Left cardiac atrium (tissue), 4 donors: ENCODE measurements around the gene SLC29A4. TPM values are rescaled to one million over a fixed set of nuclear protein-coding genes. Genes with fewer than 3 reads are reported as not detected.
"Not testable (repeated sequence)": the region's sequence is repeated elsewhere in the genome, so short reads cannot be mapped to it uniquely, and the experiment has no call there.

Experiments used
- ATAC-seq, 2 donors: fragments of 200-7000 bp; cut with Tn5 transposase; one replicate each; pipeline ENCODE4 v1.9.1; 2020; ENCODE audit warnings: mild to moderate bottlenecking in 2 of 2, moderate library complexity in 2 of 2
- DNase-seq: peaks from one replicate; pipeline ENCODE4 v3.0.0-alpha.2; 2020
- intact Hi-C, 2 donors: fragments of 100-400 bp; cut with DNase I; formaldehyde crosslinking; loops; one replicate each; pipeline versions ENCODE4 v1.14.1 to v1.15.1; 2022 to 2023
- total RNA-seq, 2 donors: library from RNA; stranded (reverse); fragmentation: NEBNext Ultra II Directional; extraction: Animal tissue kit (Norgen Biotek cat#: 25700); gene quantifications; one replicate each; pipeline ENCODE4 v1.2.1, GENCODE V29; 2021
- donor health status: DM: no; HTN: yes; CAD: no.
- donor health status: DM: no; HTN: yes; CAD: no; lungs with severe emphysema.
- donor health status: DM: yes; HTN: yes; CAD: no.
- donor health status: Dilated cardiomyopathy.

SLC29A4 gene
- total RNA-seq, 2 donors from 2014 or later = 12.5 to 26.3 TPM

- DNase-seq, ATAC-seq, intact Hi-C loops: not testable (repeated sequence)
Observed at GRCh38 chr7:5291711-5292335, 9.1 kb downstream of the SLC29A4 start.

DNA sequence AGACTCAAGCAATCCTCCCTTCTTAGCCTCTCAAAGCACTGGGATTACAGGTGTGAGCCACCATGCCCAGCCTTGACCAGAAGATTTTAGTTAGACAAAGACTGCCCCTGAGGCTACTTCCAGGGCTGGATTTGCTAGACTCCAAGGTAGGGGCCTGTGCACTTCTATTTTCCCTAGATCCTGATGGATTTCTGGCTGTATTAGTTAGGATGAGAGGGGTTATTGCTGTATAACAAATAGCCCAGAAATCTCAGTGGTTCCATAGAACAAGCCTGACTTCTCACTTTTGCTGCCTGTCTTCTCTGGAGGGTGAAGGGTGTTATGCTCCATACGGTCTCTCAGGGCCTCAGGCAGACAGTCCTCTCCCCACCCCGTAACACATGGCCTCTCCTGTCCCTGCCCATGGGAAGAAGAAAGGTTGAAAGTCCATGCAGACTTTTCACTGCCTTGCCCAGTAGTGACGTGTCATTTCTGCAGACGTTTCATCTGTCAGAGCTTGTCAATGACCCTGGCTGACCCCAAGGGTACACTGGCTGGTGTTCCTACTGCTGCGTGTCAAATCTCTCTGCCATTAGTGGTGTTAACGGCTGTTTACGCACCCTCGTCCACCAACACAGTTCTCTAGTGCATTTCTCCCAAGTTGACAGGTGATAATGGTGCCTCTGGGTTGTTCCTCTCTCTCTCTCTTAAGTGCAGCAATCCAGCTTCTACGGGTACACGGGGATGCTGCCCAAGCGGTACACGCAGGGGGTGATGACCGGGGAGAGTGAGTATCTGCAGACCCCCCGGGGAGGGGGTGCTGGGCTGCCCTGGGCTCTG, 11.6 kb downstream of the SLC29A4 start:
- DNase-seq = no peak
- no peak for ATAC-seq
- intact Hi-C loops = no loop called here

DNA sequence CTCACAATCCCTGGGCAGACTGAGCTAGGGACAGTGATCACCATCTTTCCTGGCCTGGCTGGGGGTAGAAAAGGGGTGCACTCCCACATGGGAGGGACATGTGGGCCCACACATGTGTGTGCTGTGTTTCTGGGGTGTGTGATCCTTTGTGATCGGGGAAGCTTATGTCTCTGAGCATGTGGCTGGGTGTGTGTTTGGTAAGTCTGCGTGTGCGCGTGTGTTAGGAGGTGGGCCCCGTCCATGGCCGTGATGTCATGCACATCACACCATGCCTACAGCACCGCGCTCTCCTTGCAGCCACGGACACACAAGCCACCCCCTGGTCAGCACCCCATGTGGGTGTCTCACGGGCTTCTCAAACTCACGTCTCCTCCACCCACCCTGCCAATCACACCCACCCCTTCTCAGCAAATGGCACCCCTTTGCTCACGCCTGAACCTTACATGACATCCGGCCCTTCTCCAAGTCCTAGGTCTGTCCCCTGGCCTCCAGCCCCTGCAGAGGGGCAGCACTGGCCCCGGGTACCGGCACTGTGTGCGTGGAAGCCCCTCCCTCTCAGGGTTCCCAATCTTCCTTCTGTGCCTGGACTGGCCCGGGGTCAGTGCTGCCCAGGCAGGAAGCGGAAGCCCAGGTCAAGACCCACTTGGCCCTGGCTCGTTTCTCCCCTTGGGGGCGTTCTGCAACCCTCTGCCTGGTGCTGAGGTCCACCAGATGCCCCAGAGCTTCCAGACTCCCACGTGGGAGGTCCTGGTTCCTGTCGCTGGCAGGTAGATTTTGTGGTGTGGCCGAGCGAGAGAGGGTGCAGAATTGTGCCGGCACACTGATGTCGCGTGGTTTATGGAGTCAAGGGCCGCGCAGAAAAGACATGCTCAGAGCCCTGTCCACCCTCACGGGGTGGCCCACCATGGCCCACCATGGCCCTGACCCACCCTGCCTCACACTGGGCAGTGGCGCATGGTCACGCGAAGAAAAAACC, 12.6 kb downstream of the SLC29A4 start:
- no peak for ATAC-seq
- DNase-seq = no peak
- intact Hi-C loops = no loop called here

GRCh38 chr7:5296015-5296610, 13.4 kb downstream of the SLC29A4 start:
- intact Hi-C loops = no loop called here
- ATAC-seq (no peak), DNase-seq (no peak)

DNA sequence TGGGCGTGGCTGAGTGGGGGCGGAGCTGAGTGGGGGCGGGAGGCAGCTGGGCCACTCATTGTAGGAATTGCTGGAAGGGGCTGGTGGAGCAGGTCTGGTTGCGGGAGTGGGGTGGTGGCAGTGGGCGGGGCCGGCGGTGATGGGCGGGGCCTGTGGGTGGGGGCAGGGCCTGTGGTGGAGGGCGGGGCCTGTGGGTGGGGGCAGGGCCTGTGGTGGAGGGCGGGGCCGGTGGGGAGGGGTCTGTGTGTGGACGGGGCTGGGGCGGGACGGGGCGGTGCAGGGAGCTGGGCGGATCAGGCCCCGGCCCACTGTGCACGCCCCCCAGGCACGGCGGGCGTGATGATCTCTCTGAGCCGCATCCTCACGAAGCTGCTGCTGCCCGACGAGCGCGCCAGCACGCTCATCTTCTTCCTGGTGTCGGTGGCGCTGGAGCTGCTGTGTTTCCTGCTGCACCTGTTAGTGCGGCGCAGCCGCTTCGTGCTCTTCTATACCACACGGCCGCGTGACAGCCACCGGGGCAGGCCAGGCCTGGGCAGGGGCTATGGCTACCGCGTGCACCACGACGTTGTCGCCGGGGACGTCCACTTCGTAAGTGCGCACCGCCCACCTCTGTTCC, 14.0 kb downstream of the SLC29A4 start:
- ATAC-seq (peak; percentile 39 to 58), DNase-seq (no peak)

GRCh38 chr7:5300366-5300765, 17.6 kb downstream of the SLC29A4 start:
- ATAC-seq = no peak
- intact Hi-C loops = no loop called here
- DNase-seq = no peak

More for the DNA sequence above, 14.0 kb downstream of the SLC29A4 start:
- intact Hi-C loops = no loop called here

DNA sequence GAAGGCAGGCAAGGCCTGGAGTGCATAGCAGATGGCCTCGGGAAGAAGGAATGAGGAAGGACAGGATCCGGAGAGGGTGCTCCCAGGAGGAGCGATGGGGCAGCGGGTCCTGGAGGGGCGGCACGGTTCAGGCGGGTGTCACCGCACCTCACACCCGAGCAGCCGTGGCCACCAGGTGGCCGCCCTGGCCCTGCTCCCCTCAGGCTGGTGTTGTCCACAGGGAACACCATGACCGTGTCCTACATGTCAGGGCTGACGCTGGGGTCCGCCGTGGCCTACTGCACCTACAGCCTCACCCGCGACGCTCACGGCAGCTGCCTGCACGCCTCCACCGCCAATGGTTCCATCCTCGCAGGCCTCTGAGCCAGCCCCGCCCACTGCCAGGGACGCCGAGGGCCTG, 19.8 kb downstream of the SLC29A4 start:
- intact Hi-C loops = no loop called here
- no peak for DNase-seq
- ATAC-seq = peak in 1 of 2 donors; percentile 8

GRCh38 chr7:5303061-5303460, 20.3 kb downstream of the SLC29A4 start:
- ATAC-seq (peak in 1 of 2 donors; percentile 6), DNase-seq (no peak)
- intact Hi-C loops = no loop called here

GRCh38 chr7:5303591-5304505, 21.1 kb downstream of the SLC29A4 start:
- no peak for ATAC-seq
- DNase-seq = no peak
- intact Hi-C loops = no loop called here

DNA sequence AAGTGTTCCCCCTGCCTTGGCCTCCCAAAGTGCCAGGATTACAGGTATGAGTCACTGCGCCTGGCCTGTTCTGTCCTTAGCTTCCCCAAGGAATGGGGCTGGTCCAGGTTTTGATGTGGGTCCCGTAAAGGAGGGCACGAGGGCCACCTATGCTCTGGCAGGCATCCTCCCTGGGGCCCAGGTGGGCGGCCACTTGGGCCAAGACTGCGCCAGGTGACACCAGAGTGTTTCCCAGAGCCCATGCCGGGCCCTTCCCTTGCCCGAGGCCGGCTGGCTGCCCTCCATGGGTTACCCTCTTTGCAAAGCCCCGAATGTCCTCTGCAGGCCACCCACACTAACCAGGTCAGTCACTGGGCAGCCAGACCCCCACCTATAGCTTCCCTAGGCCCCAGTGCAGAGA, 22.3 kb downstream of the SLC29A4 start:
- DNase-seq, ATAC-seq, intact Hi-C loops: not testable (repeated sequence)

- DNase-seq, intact Hi-C loops: not testable (repeated sequence)
- peak in 1 of 2 donors; percentile 21 for ATAC-seq
Observed at GRCh38 chr7:5307221-5308142, 24.7 kb downstream of the SLC29A4 start.

GRCh38 chr7:5309146-5309545, 26.4 kb downstream of the SLC29A4 start:
- ATAC-seq = no peak
- intact Hi-C loops = no loop called here
- DNase-seq = no peak

- no peak for DNase-seq
- ATAC-seq = no peak
Observed at GRCh38 chr7:5310822-5311405, 28.2 kb downstream of the SLC29A4 start.

GRCh38 chr7:5312276-5313070, 29.7 kb downstream of the SLC29A4 start:
- intact Hi-C loops, ATAC-seq, DNase-seq: not testable (repeated sequence)

More at GRCh38 chr7:5310822-5311405, 28.2 kb downstream of the SLC29A4 start:
- intact Hi-C loops = no loop called here
